Osteocyte (in vitro differentiated cells): ENCODE data around the gene ATP6V0A4. TPM values are rescaled to one million over a fixed set of nuclear protein-coding genes. Genes with fewer than 3 reads are reported as not detected.
"Not testable (repeated sequence)": the region's sequence is repeated elsewhere in the genome, so short reads cannot be mapped to it uniquely, and the experiment has no call there.

Source experiments
- DNase-seq: peaks from one replicate; pipeline ENCODE4 v3.0.0; 2021; ENCODE audit warnings: mixed read lengths; ENCODE audit not compliant: unreplicated experiment; ENCODE audit errors: extremely low spot score
- H3K27ac Mint-ChIP-seq: one replicate; pipeline ENCODE4 v1.8.0; 2021; ENCODE audit warnings: mild to moderate bottlenecking, mixed read lengths; ENCODE audit not compliant: unreplicated experiment
- H3K27me3 Mint-ChIP-seq: one replicate; pipeline ENCODE4 v1.8.0; 2021; ENCODE audit warnings: mixed read lengths; ENCODE audit not compliant: unreplicated experiment
- H3K36me3 Mint-ChIP-seq: one replicate; pipeline ENCODE4 v1.8.0; 2021; ENCODE audit warnings: mixed read lengths; ENCODE audit not compliant: unreplicated experiment
- H3K4me1 Mint-ChIP-seq: one replicate; pipeline ENCODE4 v1.8.0; 2021; ENCODE audit warnings: mixed read lengths; ENCODE audit not compliant: unreplicated experiment
- H3K4me3 Mint-ChIP-seq: one replicate; pipeline ENCODE4 v1.8.0; 2021; ENCODE audit warnings: mild to moderate bottlenecking, moderate library complexity, mixed read lengths; ENCODE audit not compliant: unreplicated experiment
- H3K9me3 Mint-ChIP-seq: one replicate; pipeline ENCODE4 v1.8.0; 2021; ENCODE audit warnings: mixed read lengths; ENCODE audit not compliant: unreplicated experiment
- total RNA-seq: library from RNA; stranded (reverse); gene quantifications from 2 replicates; pipeline ENCODE4 v1.2.1, GENCODE V29; 2021
- TF ChIP-seq, protein P1 (sequence below): fragments of 200-600 bp; sonication (generic); IDR thresholded peaks from 2 replicates; pipeline ENCODE4 v1.5.0; 2021; ENCODE audit warnings: antibody characterized with exemption, mild to moderate bottlenecking, moderate library complexity

ATP6V0A4 gene
- total RNA-seq, 1 donor from 2014 or later, result 0.64 TPM

- no peak overlapping the region for H3K4me3 Mint-ChIP-seq
- no peaks in the 10 kb centered on the region for H3K9me3 Mint-ChIP-seq
- H3K27ac Mint-ChIP-seq, result no peak overlapping the region
- H3K27me3 Mint-ChIP-seq, result peaks cover 4% of the 10 kb centered on the region
- TF ChIP-seq, protein P1, sequence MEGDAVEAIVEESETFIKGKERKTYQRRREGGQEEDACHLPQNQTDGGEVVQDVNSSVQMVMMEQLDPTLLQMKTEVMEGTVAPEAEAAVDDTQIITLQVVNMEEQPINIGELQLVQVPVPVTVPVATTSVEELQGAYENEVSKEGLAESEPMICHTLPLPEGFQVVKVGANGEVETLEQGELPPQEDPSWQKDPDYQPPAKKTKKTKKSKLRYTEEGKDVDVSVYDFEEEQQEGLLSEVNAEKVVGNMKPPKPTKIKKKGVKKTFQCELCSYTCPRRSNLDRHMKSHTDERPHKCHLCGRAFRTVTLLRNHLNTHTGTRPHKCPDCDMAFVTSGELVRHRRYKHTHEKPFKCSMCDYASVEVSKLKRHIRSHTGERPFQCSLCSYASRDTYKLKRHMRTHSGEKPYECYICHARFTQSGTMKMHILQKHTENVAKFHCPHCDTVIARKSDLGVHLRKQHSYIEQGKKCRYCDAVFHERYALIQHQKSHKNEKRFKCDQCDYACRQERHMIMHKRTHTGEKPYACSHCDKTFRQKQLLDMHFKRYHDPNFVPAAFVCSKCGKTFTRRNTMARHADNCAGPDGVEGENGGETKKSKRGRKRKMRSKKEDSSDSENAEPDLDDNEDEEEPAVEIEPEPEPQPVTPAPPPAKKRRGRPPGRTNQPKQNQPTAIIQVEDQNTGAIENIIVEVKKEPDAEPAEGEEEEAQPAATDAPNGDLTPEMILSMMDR, result no peak
- no peaks in the 10 kb centered on the region for H3K36me3 Mint-ChIP-seq
- no peaks in the 10 kb centered on the region for H3K4me1 Mint-ChIP-seq
- no peak for DNase-seq
These were observed 21.6 kb upstream of the ATP6V0A4 start for GRCh38 chr7:138819625-138820024.

GRCh38 chr7:138816650-138817049 lies 18.7 kb upstream of the ATP6V0A4 start:
- Mint-ChIP-seq H3K4me3 (no peak overlapping the region), H3K27me3 (peaks cover 8% of the 10 kb centered on the region), H3K36me3 (no peaks in the 10 kb centered on the region), H3K27ac (no peak overlapping the region), H3K9me3 (no peaks in the 10 kb centered on the region), H3K4me1 (no peaks in the 10 kb centered on the region)
- no peak for DNase-seq
- TF ChIP-seq, protein P1, result no peak

DNA sequence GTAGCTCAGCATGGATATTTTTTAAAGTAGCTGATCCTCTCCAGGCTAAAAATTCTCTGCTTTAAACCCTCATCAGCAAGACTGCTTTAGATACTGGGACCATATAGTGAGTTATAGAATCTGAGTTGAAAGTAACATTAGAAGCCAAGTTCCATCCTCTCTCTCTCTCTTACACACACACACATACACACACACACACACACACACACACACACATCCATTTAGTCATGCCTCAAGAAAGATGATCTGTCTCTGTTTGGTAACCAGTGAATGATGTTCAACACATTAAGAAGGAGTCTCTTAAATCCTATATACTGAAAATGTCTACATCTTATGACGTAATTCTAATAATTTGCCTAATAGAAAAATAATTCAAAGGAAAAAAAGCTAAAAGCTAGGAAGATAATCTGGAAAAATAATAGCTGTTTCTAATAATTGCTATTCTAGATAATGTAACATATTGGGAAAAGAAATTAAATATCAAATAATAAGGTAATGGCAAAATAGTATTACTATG lies 16.9 kb upstream of the ATP6V0A4 start:
- Mint-ChIP-seq H3K4me1 (no peaks in the 10 kb centered on the region), H3K4me3 (no peak overlapping the region), H3K9me3 (no peaks in the 10 kb centered on the region), H3K36me3 (no peaks in the 10 kb centered on the region), H3K27ac (no peak overlapping the region), H3K27me3 (peaks cover 12% of the 10 kb centered on the region)
- DNase-seq, result no peak
- TF ChIP-seq, protein P1, result no peak

DNA sequence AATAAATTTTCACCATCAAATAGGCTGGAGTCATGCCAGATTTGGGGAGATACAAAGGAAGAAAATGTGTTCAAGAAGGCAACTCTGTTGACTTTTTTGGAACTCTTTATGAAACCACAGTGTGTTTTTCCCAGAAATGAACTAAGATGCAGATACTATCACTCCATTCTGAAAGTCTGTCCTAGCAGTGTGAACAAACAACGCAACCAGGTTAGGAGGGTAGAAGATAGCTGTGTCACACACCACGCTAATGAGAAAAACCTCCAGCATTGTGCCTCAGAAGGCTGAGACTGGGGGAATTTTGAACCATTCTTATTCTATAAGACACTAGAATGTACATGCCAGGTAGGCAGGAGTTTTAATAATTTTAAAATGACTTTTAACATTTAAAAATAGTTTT lies 15.9 kb upstream of the ATP6V0A4 start:
- Mint-ChIP-seq H3K27ac (no peak overlapping the region), H3K27me3 (peaks cover 16% of the 10 kb centered on the region), H3K4me3 (no peak overlapping the region), H3K36me3 (no peaks in the 10 kb centered on the region), H3K9me3 (no peaks in the 10 kb centered on the region), H3K4me1 (no peaks in the 10 kb centered on the region)
- DNase-seq, result no peak
- TF ChIP-seq, protein P1, result no peak

- not testable (repeated sequence) for H3K9me3 Mint-ChIP-seq, H3K4me3 Mint-ChIP-seq, DNase-seq, H3K27ac Mint-ChIP-seq, H3K4me1 Mint-ChIP-seq, H3K36me3 Mint-ChIP-seq
- peaks cover 18% of the 10 kb centered on the region for H3K27me3 Mint-ChIP-seq
These were observed 13.3 kb upstream of the ATP6V0A4 start for GRCh38 chr7:138811327-138811726.

DNA sequence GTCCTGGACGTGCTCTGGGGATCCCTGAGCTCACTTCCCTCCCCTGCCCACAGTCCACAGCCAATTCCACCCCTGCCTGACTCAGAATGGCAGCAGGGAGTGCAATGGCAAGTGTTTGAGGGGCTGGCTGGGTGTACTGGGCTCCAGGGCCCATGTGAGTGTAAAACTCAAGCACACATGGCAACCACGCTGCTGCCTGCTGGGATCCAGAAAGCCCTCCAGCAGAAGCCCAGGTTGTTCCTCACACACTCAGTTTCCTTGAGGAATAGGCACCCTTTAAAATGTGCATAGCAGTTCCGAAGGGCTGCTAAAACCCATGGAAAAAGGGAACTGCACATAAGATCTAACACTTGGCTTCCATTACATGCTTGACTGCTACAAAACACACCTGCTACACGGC lies 11.3 kb upstream of the ATP6V0A4 start:
- no peaks in the 10 kb centered on the region for H3K4me1 Mint-ChIP-seq
- TF ChIP-seq, protein P1, result no peak
- no peaks in the 10 kb centered on the region for H3K9me3 Mint-ChIP-seq
- no peak overlapping the region for H3K27ac Mint-ChIP-seq
- no peak overlapping the region for H3K4me3 Mint-ChIP-seq
- H3K36me3 Mint-ChIP-seq, result no peaks in the 10 kb centered on the region
- DNase-seq, result no peak
- peaks cover 29% of the 10 kb centered on the region for H3K27me3 Mint-ChIP-seq
